Measurements from ENCODE around the gene ZBTB7C. TPM values are rescaled to one million over a fixed set of nuclear protein-coding genes. Genes with fewer than 3 reads are reported as not detected.

Gene ZBTB7C
- total and polyA plus RNA-seq, 2 of the 8 experiments (the other 6 are each of a cell fraction or from before 2014, with no cell fraction given): 0.15 to 0.45 TPM

DNA sequence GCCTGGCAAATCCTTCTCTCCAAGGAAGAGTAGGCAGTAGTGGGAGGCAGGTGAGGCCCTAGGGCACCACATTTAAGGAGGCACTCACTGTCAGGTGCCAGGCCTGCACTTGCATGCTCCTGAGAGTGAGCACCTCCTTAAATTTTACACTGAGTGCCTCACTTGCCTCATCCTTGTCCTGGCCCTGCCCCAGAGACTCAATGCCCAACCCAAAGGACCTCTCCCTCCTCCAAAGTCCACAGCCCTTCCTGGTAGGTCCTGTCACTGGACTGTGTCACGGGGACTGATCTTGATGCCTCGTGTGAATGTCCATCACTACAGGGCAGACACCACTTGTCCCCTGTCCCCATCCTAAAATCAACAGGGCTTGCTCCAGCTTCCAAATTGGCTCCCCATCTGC lies 235.6 kb downstream of the ZBTB7C start (continued):
- TF ChIP-seq, protein P1, sequence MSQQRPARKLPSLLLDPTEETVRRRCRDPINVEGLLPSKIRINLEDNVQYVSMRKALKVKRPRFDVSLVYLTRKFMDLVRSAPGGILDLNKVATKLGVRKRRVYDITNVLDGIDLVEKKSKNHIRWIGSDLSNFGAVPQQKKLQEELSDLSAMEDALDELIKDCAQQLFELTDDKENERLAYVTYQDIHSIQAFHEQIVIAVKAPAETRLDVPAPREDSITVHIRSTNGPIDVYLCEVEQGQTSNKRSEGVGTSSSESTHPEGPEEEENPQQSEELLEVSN (IDR thresholded peaks at IDR 0.05): no peak
